ENCODE measurements around the gene ARHGAP42.

Gene ARHGAP42

GRCh38 chr11:100832829-100833228 is 145.7 kb downstream of the ARHGAP42 start:
- in situ Hi-C loops (cut with MboI; ENCODE audit: low pct_unique_long_range_greater_than_20kb, low sequenced_read_pairs, unreplicated experiment), result no loop called here
- DNase-seq (ENCODE audit: low spot score), result no peak
- no peak for TF ChIP-seq CTCF (IDR thresholded peaks at IDR 0.05; ENCODE audit: extremely low read depth, insufficient read depth, missing control alignments)

DNA sequence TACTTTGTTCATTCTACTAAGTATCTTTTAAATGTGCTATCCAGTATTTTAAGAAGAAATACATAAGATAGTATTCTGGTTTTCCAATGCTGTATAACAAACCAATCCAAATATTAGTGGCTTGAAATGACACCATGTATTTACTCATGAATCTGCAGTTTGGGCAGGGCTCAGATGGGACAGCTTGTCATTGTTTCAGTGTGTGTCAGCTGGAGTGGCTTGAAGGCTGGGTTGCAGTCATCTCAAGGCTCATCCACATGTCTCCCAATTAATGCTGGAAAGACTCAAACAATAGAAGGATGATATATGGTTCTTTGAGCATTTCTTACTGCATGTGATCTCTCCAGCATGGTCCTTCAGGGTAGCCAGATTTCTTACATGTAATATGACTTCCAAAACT is 146.2 kb downstream of the ARHGAP42 start:
- no peak for TF ChIP-seq CTCF (IDR thresholded peaks at IDR 0.05; ENCODE audit: extremely low read depth, insufficient read depth, missing control alignments)
- no peak for DNase-seq (ENCODE audit: low spot score)
- in situ Hi-C loops (cut with MboI; ENCODE audit: low pct_unique_long_range_greater_than_20kb, low sequenced_read_pairs, unreplicated experiment), result no loop called here

- in situ Hi-C loops (cut with MboI; ENCODE audit: low pct_unique_long_range_greater_than_20kb, low sequenced_read_pairs, unreplicated experiment), result no loop called here
- TF ChIP-seq CTCF (IDR thresholded peaks at IDR 0.05; ENCODE audit: extremely low read depth, insufficient read depth, missing control alignments), result no peak
- DNase-seq (ENCODE audit: low spot score), result no peak
These were observed 148.8 kb downstream of the ARHGAP42 start for GRCh38 chr11:100835854-100836253.

GRCh38 chr11:100837311-100837710 is 150.2 kb downstream of the ARHGAP42 start:
- TF ChIP-seq CTCF (IDR thresholded peaks at IDR 0.05; ENCODE audit: extremely low read depth, insufficient read depth, missing control alignments), result no peak
- DNase-seq (ENCODE audit: low spot score), result no peak
- in situ Hi-C loops (cut with MboI; ENCODE audit: low pct_unique_long_range_greater_than_20kb, low sequenced_read_pairs, unreplicated experiment), result no loop called here

DNA sequence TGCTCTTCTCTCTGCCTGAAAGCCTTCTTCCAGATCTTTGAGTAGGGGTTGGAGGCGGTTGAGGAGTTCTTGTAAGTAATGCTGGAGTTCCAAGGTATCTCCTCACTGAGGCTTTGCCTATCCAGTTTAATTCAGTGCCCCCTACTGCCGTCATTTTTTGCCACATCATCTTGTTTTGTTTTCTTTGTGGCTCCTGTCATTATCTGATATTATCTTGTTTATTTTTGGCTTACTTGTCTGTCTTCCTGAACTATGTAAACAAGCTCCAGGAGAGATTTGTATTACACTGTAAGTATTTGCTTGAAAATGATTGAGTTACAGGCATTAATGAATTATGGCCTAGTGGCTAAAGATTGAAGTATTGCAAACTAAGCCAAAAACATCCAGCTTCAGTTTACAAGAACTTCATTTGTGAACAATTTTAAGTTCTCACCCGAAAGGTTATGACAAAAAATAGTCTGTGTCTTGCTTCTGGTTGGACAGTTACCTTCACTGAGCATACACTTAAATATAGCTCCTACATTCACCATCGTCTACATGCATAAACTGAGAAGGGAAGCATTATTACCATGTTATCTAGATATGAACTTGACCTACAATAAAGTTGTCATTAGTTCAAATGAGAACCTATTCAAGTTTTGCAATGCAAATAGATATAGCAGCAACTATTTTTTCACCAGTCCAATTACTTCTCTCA is 154.8 kb downstream of the ARHGAP42 start:
- TF ChIP-seq CTCF (IDR thresholded peaks at IDR 0.05; ENCODE audit: extremely low read depth, insufficient read depth, missing control alignments), result no peak
- DNase-seq (ENCODE audit: low spot score), result no peak
- in situ Hi-C loops (cut with MboI; ENCODE audit: low pct_unique_long_range_greater_than_20kb, low sequenced_read_pairs, unreplicated experiment), result no loop called here

DNA sequence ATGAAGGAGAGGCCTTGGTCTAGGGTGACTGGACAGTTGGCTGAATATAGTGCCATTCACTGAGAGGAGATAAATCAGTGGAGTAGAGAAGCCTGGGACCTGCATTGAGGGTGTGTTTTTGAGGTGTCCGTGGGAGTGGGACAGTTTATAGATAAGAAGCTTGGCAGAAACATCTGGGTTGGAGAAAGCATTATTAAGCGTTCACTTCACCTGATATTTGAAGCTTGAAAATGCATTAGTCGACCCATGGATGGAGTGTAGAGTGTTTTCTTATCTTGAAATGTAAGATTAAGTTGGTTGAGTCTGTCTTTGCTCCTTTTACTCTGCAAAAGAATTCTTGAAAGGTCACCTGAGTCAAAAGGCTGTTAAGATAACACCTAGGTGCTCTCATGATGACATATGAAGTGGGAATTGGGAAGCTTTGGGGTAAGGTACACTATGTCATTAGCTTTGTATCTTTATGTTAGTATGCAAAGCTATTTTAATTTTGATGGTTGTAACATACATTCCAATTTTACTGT is 160.7 kb downstream of the ARHGAP42 start:
- DNase-seq (ENCODE audit: low spot score), result no peak
- no peak for TF ChIP-seq CTCF (IDR thresholded peaks at IDR 0.05; ENCODE audit: extremely low read depth, insufficient read depth, missing control alignments)
- in situ Hi-C loops (cut with MboI; ENCODE audit: low pct_unique_long_range_greater_than_20kb, low sequenced_read_pairs, unreplicated experiment), result no loop called here
